Measurements from ENCODE around the gene DNAH11.
A peak's percentile ranks its signal among the peaks of the same experiment; 100 is the strongest.

The DNAH11 gene

DNA sequence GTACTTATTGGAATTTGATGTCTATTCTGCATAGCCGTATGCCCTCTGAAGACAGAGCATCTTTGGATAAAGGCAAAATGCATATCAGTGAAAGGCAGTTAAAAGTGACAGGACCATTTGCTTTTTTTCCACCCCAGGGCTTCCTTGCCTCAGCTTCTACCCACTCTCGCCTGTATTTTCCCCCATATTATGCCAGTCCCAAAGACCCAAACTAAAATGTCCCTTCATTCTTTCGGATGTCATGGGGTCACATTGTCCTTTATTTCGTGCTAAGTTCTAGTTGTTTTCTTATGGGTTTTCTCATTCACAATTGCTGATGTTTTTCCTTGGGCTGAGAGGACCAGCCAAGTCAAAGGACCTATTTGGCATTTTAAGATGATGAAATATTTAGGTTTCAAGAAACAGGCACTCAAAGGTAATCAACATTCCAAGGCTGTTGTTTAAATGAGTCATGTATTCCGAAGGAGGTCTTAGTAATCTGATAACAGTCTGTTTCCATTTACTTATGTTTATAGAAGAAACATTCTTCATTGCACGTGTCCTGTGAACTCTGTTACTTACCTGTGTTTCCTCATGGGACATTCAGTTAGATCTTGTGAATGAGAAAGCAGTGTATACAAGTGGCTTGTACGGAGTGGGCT, 74.1 kb downstream of the DNAH11 start:
- H2AK5ac ChIP-seq (ENCODE audit: low read length) = no peak overlapping the region
- H3K4me2 ChIP-seq (ENCODE audit: low read length) = no peak overlapping the region
- no peak overlapping the region for H2BK120ac ChIP-seq (ENCODE audit: low read depth, low read length)
- no peaks in the 10 kb centered on the region for H3K79me2 ChIP-seq (ENCODE audit: control insufficient read depth, insufficient read depth, low read length)
- H3K36me3 ChIP-seq (ENCODE audit: control insufficient read depth, insufficient read depth, low read length) = no peaks in the 10 kb centered on the region
- no peak overlapping the region for H2BK15ac ChIP-seq (replicated peaks; ENCODE audit: low read depth)
- no peak overlapping the region for H3K27ac ChIP-seq (ENCODE audit: low read depth, low read length)
- peak overlapping the region; percentile 30 for H3K18ac ChIP-seq (ENCODE audit: low read length)
- no peak overlapping the region for H3K23ac ChIP-seq (ENCODE audit: low read length)
- H2BK5ac ChIP-seq (ENCODE audit: low read length) = no peak overlapping the region
- H3K56ac ChIP-seq (ENCODE audit: low read length) = no peak overlapping the region
- H4K5ac ChIP-seq (ENCODE audit: low read length) = no peak overlapping the region
- no peak overlapping the region for H4K8ac ChIP-seq (ENCODE audit: low read depth, low read length)
- H3K9ac ChIP-seq (ENCODE audit: low read length) = no peak overlapping the region
- no peaks in the 10 kb centered on the region for H3K79me1 ChIP-seq (ENCODE audit: low read length)
- no peak overlapping the region for H3K4ac ChIP-seq (ENCODE audit: low read depth, low read length)
- H3K4me1 ChIP-seq (ENCODE audit: control insufficient read depth, low read depth, low read length) = no peaks in the 10 kb centered on the region
- H3K27me3 ChIP-seq (ENCODE audit: insufficient read depth, low read length, poor library complexity) = no peaks in the 10 kb centered on the region
- peak; percentile 89 for DNase-seq
- H3K4me3 ChIP-seq (ENCODE audit: low read length) = no peak overlapping the region
- no CpG with 5 or more reads among the region's 7 CpGs for WGBS (ENCODE audit: extremely low coverage, insufficient coverage, low lambda C conversion rate)

DNA sequence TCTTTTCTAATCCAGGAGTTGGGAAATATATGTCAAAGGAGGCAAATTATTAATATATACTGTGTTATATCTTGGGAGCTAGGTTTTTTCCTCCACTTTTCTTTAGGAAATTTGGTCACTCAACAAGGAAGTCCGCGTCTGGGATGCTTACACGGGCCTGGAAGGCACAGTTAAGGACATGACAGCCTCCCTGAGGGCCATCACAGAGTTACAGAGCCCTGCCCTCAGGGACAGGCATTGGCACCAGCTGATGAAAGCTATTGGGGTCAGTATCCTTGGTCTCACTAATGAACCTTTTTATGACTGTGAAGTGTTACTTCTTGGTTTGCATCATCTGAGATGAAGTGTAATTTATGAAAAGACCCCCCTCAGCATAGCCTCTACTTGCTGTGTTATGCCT, 74.7 kb downstream of the DNAH11 start:
- H3K36me3 ChIP-seq (ENCODE audit: control insufficient read depth, insufficient read depth, low read length) = no peaks in the 10 kb centered on the region
- no peak overlapping the region for H2AK5ac ChIP-seq (ENCODE audit: low read length)
- H4K8ac ChIP-seq (ENCODE audit: low read depth, low read length) = no peak overlapping the region
- H3K4me3 ChIP-seq (ENCODE audit: low read length) = no peak overlapping the region
- H3K23ac ChIP-seq (ENCODE audit: low read length) = no peak overlapping the region
- peak; percentile 13 for DNase-seq
- WGBS (ENCODE audit: extremely low coverage, insufficient coverage, low lambda C conversion rate) = no CpG with 5 or more reads among the region's 3 CpGs
- no peak overlapping the region for H3K4me2 ChIP-seq (ENCODE audit: low read length)
- H3K79me2 ChIP-seq (ENCODE audit: control insufficient read depth, insufficient read depth, low read length) = no peaks in the 10 kb centered on the region
- no peak overlapping the region for H3K18ac ChIP-seq (ENCODE audit: low read length)
- H3K27ac ChIP-seq (ENCODE audit: low read depth, low read length) = no peak overlapping the region
- H3K56ac ChIP-seq (ENCODE audit: low read length) = no peak overlapping the region
- H4K5ac ChIP-seq (ENCODE audit: low read length) = no peak overlapping the region
- H3K27me3 ChIP-seq (ENCODE audit: insufficient read depth, low read length, poor library complexity) = no peaks in the 10 kb centered on the region
- H2BK5ac ChIP-seq (ENCODE audit: low read length) = no peak overlapping the region
- H3K9ac ChIP-seq (ENCODE audit: low read length) = no peak overlapping the region
- H3K4me1 ChIP-seq (ENCODE audit: control insufficient read depth, low read depth, low read length) = no peaks in the 10 kb centered on the region
- H2BK15ac ChIP-seq (replicated peaks; ENCODE audit: low read depth) = no peak overlapping the region
- H3K4ac ChIP-seq (ENCODE audit: low read depth, low read length) = no peak overlapping the region
- no peaks in the 10 kb centered on the region for H3K79me1 ChIP-seq (ENCODE audit: low read length)
- H2BK120ac ChIP-seq (ENCODE audit: low read depth, low read length) = no peak overlapping the region

DNA sequence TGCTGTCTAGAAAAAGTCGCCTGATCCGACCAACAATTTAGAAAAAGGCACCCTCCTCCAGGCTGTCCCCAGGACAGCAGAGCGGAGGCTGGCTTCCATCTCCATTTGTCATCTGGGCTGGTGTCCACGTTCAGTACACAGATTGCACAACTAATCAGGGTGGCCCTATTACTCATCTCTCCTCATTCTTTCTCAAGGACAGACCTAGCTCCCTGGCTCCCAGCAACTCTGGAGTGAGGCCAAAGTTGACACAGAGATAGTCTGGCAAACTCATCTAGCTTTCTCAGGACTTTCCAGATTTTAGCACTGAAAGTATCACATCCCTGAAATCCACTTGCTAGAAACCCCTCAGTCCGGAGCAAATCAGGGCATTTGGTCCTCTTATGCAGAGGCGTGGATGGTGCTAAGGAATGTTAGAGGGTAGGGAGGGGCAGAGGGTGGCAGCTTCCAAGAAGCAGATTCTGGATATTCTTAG, 75.1 kb downstream of the DNAH11 start:
- Histone ChIP-seq H3K4me3 (ENCODE audit: low read length) (no peak overlapping the region), H3K56ac (ENCODE audit: low read length) (no peak overlapping the region)
- WGBS (ENCODE audit: extremely low coverage, insufficient coverage, low lambda C conversion rate) = no CpG with 5 or more reads among the region's 6 CpGs

DNA sequence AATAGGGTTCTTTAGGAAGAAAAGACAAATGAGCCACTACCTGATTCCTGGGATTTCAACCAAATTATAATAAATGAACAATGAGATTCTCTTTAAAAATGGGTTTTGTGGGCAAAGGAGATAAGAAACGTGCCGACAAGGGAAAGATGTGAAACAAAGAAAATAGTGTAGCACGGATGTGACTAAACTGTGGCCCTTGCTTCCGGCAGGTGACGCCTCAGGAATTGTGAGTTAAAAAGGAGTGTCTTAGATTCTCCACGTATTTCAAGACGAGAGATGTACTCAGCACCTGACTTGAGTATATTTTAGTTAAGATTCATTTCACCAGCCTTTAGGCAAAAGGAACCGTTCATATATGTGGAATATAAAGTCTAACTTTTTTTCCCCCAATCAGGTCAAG, 75.9 kb downstream of the DNAH11 start:
- Histone ChIP-seq H3K23ac (ENCODE audit: low read length) (no peak overlapping the region), H3K4ac (ENCODE audit: low read depth, low read length) (no peak overlapping the region), H4K5ac (ENCODE audit: low read length) (no peak overlapping the region), H3K79me2 (ENCODE audit: control insufficient read depth, insufficient read depth, low read length) (no peaks in the 10 kb centered on the region), H3K18ac (ENCODE audit: low read length) (no peak overlapping the region), H3K9ac (ENCODE audit: low read length) (no peak overlapping the region), H3K4me3 (ENCODE audit: low read length) (no peak overlapping the region), H2BK5ac (ENCODE audit: low read length) (no peak overlapping the region), H2BK15ac (replicated peaks; ENCODE audit: low read depth) (no peak overlapping the region), H2BK120ac (ENCODE audit: low read depth, low read length) (no peak overlapping the region), H3K27me3 (ENCODE audit: insufficient read depth, low read length, poor library complexity) (no peaks in the 10 kb centered on the region), H2AK5ac (ENCODE audit: low read length) (no peak overlapping the region), H3K36me3 (ENCODE audit: control insufficient read depth, insufficient read depth, low read length) (no peaks in the 10 kb centered on the region), H3K4me1 (ENCODE audit: control insufficient read depth, low read depth, low read length) (no peaks in the 10 kb centered on the region), H3K56ac (ENCODE audit: low read length) (no peak overlapping the region), H4K8ac (ENCODE audit: low read depth, low read length) (no peak overlapping the region), H3K4me2 (ENCODE audit: low read length) (no peak overlapping the region), H3K27ac (ENCODE audit: low read depth, low read length) (no peak overlapping the region), H3K79me1 (ENCODE audit: low read length) (no peaks in the 10 kb centered on the region)
- WGBS (ENCODE audit: extremely low coverage, insufficient coverage, low lambda C conversion rate) = no CpG with 5 or more reads among the region's 8 CpGs
- DNase-seq = no peak

More for the DNA sequence above, 75.1 kb downstream of the DNAH11 start:
- peak; percentile 2 for DNase-seq
- no peak overlapping the region for H3K23ac ChIP-seq (ENCODE audit: low read length)
- no peaks in the 10 kb centered on the region for H3K4me1 ChIP-seq (ENCODE audit: control insufficient read depth, low read depth, low read length)
- H2BK15ac ChIP-seq (replicated peaks; ENCODE audit: low read depth) = no peak overlapping the region
- H3K4me2 ChIP-seq (ENCODE audit: low read length) = no peak overlapping the region
- no peaks in the 10 kb centered on the region for H3K79me1 ChIP-seq (ENCODE audit: low read length)
- H3K18ac ChIP-seq (ENCODE audit: low read length) = no peak overlapping the region
- no peak overlapping the region for H4K8ac ChIP-seq (ENCODE audit: low read depth, low read length)
- H3K27ac ChIP-seq (ENCODE audit: low read depth, low read length) = no peak overlapping the region
- H4K5ac ChIP-seq (ENCODE audit: low read length) = no peak overlapping the region
- H2BK120ac ChIP-seq (ENCODE audit: low read depth, low read length) = no peak overlapping the region
- H3K79me2 ChIP-seq (ENCODE audit: control insufficient read depth, insufficient read depth, low read length) = no peaks in the 10 kb centered on the region
- H2AK5ac ChIP-seq (ENCODE audit: low read length) = no peak overlapping the region
- no peaks in the 10 kb centered on the region for H3K36me3 ChIP-seq (ENCODE audit: control insufficient read depth, insufficient read depth, low read length)
- no peak overlapping the region for H2BK5ac ChIP-seq (ENCODE audit: low read length)
- H3K4ac ChIP-seq (ENCODE audit: low read depth, low read length) = no peak overlapping the region
- no peaks in the 10 kb centered on the region for H3K27me3 ChIP-seq (ENCODE audit: insufficient read depth, low read length, poor library complexity)
- no peak overlapping the region for H3K9ac ChIP-seq (ENCODE audit: low read length)

DNA sequence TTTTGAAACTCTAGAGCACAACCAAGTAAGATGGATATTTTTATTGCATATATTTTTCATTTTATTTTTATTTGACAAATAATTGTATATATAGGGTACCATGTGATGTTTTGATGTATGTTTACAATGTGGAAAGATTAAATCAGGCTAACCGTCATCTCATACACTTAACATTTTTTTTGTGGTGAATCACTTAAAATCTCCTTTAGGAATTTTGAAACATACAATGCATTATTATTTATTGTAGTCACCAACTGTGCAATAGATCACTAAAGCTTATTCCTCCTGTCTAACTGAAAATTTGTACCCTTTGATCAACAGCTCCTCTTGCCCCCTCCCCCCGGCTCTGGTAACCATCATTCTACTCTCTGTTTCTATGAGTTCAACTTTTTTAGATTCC, 77.2 kb downstream of the DNAH11 start:
- H2BK5ac ChIP-seq (ENCODE audit: low read length) = no peak overlapping the region
- no peak overlapping the region for H3K56ac ChIP-seq (ENCODE audit: low read length)
- no peak overlapping the region for H4K5ac ChIP-seq (ENCODE audit: low read length)
- H3K79me1 ChIP-seq (ENCODE audit: low read length) = no peaks in the 10 kb centered on the region
- H3K18ac ChIP-seq (ENCODE audit: low read length) = no peak overlapping the region
- no peaks in the 10 kb centered on the region for H3K4me1 ChIP-seq (ENCODE audit: control insufficient read depth, low read depth, low read length)
- H3K27ac ChIP-seq (ENCODE audit: low read depth, low read length) = no peak overlapping the region
- no peak overlapping the region for H3K23ac ChIP-seq (ENCODE audit: low read length)
- no peak overlapping the region for H2BK120ac ChIP-seq (ENCODE audit: low read depth, low read length)
- H3K4me3 ChIP-seq (ENCODE audit: low read length) = no peak overlapping the region
- H3K27me3 ChIP-seq (ENCODE audit: insufficient read depth, low read length, poor library complexity) = no peaks in the 10 kb centered on the region
- H3K4me2 ChIP-seq (ENCODE audit: low read length) = no peak overlapping the region
- no peaks in the 10 kb centered on the region for H3K36me3 ChIP-seq (ENCODE audit: control insufficient read depth, insufficient read depth, low read length)
- no peak overlapping the region for H2BK15ac ChIP-seq (replicated peaks; ENCODE audit: low read depth)
- DNase-seq = no peak
- H2AK5ac ChIP-seq (ENCODE audit: low read length) = no peak overlapping the region
- no peak overlapping the region for H3K4ac ChIP-seq (ENCODE audit: low read depth, low read length)
- H3K9ac ChIP-seq (ENCODE audit: low read length) = no peak overlapping the region
- no CpG with 5 or more reads among the region's 2 CpGs for WGBS (ENCODE audit: extremely low coverage, insufficient coverage, low lambda C conversion rate)
- H3K79me2 ChIP-seq (ENCODE audit: control insufficient read depth, insufficient read depth, low read length) = no peaks in the 10 kb centered on the region
- H4K8ac ChIP-seq (ENCODE audit: low read depth, low read length) = no peak overlapping the region

DNA sequence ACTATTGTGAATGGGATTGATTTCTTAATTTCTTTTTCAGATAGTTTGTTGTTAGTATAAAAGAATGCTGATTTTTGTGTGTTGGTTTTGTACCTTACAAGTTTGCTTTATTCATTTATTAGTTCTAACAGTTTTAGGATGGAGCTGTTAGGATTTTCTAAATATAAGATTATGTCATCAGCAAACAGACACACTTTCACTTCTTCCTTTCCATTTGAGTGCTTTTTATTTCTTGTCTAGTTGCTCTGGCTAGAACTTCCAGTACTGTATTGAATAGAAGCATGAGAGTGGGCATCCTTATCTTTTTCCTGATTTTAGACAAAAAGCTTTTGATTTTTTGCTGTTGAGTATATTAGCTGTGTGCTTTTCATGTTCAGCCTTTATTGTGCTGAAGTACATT, 81.5 kb downstream of the DNAH11 start:
- Histone ChIP-seq H3K79me1 (ENCODE audit: low read length) (no peaks in the 10 kb centered on the region), H3K18ac (ENCODE audit: low read length) (no peak overlapping the region), H3K4me2 (ENCODE audit: low read length) (no peak overlapping the region), H2AK5ac (ENCODE audit: low read length) (no peak overlapping the region), H3K4me3 (ENCODE audit: low read length) (no peak overlapping the region), H3K36me3 (ENCODE audit: control insufficient read depth, insufficient read depth, low read length) (no peaks in the 10 kb centered on the region), H3K27me3 (ENCODE audit: insufficient read depth, low read length, poor library complexity) (no peaks in the 10 kb centered on the region), H2BK120ac (ENCODE audit: low read depth, low read length) (no peak overlapping the region), H4K5ac (ENCODE audit: low read length) (no peak overlapping the region), H3K27ac (ENCODE audit: low read depth, low read length) (no peak overlapping the region), H2BK5ac (ENCODE audit: low read length) (no peak overlapping the region), H2BK15ac (replicated peaks; ENCODE audit: low read depth) (no peak overlapping the region), H3K56ac (ENCODE audit: low read length) (no peak overlapping the region), H3K4me1 (ENCODE audit: control insufficient read depth, low read depth, low read length) (no peaks in the 10 kb centered on the region), H3K4ac (ENCODE audit: low read depth, low read length) (no peak overlapping the region), H3K23ac (ENCODE audit: low read length) (no peak overlapping the region), H3K9ac (ENCODE audit: low read length) (no peak overlapping the region), H3K79me2 (ENCODE audit: control insufficient read depth, insufficient read depth, low read length) (no peaks in the 10 kb centered on the region), H4K8ac (ENCODE audit: low read depth, low read length) (no peak overlapping the region)
- no peak for DNase-seq
